GM12892 (cell line): ENCODE data around the gene SYT8.

Source experiments
- POLR2A ChIP-seq: IDR thresholded peaks from 2 replicates; pipeline ENCODE4 v1.6.1; 2011; ENCODE audit warnings: low read depth, low read length, control low read depth
- POLR2AphosphoS5 ChIP-seq: IDR thresholded peaks from 2 replicates; pipeline ENCODE4 v1.6.1; 2011; ENCODE audit warnings: low read depth, low read length, control low read depth

GRCh38 chr11:1843796-1844195 is 9.0 kb downstream of the SYT8 start:
- TF ChIP-seq POLR2AphosphoS5 = no peak
- TF ChIP-seq POLR2A = no peak
